CD4-positive, alpha-beta T cell treated with Interleukin-17A for 4 hours (primary cell): ENCODE results near the gene CIZ1.
A peak's percentile ranks its signal among the peaks of the same experiment; 100 is the strongest.

Source experiments
- DNase-seq: peaks from one replicate; pipeline ENCODE4 v3.0.0-alpha.2; 2020; ENCODE audit warnings: mixed read lengths

The CIZ1 gene

DNA sequence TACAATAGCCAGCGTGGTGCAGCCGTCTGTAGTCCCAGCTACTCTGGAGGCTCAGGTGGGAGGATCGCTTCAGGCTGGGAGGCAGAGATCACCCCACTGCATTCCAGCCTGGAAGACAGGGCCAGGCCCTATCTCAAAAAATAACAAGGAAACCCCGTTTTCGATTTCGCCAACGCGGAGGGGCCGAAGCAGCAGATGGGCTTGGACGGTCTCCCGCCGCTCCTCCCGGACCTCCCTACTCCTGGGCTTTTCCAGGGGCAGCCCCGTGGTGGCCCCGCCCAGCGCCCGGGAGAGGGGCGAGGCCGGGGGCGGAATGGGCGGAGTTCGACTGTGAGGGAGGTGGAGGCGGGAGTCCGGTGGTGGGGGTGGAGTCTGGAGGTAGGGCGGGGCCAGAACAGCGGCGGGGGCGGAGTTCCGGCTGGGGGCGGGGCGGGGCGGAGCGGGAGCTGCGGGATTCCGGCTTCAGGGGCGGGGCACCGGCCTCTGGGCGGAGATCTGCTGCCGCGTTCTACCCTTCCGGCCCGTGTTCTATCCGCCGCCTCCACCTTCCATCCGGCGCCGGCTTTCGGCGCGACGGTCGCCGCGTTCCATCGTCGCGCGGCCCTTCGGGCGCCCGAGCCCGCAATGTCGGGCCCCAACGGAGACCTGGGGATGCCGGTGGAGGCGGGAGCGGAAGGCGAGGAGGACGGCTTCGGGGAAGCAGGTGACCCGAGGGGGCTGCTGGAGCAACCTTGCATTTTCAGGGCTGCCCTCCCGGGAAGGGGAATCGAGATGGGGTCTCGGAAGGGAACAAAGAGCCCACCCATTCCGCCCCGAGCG lies 31.4 kb downstream of the CIZ1 start, which contains the start of gene BBLN:
TSS of gene BBLN (plus strand) at position 482 of the 819 bp plus-strand sequence. CDS start at position 625, 143 bp downstream.
- peak; percentile 98 for DNase-seq

DNA sequence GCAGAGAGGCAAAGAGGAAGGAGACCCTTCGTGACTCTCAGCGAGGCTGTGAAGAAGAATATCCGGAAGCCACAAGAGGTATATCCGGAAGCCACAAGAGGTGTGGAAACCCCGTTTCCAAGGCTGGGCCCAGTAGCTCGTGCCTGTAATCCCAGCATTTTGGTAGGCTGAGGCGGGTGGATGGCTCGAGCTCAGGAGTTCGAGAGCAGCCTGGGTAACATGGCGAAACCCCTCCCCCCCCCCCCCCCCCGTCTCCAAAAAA lies 31.9 kb downstream of the CIZ1 start:
- DNase-seq: peak; percentile 64

DNA sequence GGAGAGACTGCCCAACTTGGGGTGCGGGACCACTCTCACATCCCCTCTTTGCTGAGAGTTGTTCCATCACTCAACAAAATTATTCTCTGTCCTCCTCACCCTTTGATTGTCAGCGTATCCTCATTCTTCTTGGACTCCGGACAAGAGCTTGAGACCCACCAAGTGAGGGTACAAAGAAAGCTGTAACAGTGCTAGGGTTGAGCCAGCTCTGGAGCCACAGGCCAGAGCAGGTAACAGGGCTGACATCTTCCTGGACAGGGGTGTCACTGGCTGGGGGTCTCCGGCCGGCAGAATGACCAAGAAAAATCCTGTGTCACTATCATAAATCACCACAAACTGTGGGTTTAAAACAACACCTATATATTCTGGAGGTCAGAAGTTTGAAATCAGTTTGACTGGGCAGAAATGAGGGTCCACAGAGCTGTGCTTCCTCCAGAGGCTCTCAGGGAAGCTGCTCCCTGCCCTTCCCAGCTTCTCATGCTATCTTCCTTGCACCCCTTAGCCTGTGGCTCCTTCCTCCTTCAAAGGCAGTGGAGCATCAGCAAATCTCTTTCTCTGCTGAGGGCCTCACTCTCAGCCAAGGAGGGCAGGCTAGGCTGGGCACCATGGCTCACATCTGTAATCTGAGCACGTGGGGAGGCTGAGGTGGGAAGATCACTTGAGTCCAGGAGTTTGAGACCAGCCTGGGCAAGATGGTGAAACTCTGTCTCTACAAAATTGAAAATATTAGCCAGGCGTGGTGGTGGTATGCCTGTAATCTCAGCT lies 35.5 kb downstream of the CIZ1 start:
- no peak for DNase-seq

DNA sequence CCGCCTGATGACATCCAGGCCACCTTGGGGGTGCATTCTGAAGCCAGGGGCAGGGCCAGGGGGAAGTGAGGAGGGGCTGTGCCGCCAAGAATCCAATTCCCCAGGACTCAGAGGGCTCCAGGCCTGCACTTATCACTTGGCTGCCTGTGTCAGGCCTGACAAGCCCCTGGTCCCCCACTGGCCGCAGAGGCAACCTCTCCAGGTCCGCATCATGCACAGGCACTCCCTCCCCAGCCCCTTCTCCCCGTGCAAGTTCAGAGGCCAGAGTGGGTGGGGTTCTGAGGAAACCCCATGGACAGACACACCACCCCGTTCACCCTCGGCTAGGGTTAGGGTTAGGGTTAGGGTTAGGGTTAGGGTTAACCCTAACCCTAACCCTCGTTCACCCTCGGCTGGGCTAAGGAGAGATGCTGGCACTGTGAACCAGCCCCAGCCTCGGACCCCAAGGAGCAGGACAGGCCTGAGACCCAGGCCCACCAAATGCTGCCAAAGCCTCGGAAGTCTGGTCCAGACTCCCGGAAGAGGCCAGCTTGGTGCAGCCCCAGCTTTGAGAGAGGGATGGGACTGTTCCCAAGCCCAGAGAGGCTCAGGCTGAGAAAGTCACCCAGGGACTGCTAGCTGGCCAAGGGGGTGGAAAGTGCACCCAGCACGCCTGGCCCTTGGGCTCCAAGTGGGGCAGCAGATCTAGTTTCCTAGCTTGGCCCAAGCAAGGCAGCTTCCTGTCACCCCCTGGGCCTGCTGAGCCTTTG lies 37.3 kb downstream of the CIZ1 start:
- no peak for DNase-seq

DNA sequence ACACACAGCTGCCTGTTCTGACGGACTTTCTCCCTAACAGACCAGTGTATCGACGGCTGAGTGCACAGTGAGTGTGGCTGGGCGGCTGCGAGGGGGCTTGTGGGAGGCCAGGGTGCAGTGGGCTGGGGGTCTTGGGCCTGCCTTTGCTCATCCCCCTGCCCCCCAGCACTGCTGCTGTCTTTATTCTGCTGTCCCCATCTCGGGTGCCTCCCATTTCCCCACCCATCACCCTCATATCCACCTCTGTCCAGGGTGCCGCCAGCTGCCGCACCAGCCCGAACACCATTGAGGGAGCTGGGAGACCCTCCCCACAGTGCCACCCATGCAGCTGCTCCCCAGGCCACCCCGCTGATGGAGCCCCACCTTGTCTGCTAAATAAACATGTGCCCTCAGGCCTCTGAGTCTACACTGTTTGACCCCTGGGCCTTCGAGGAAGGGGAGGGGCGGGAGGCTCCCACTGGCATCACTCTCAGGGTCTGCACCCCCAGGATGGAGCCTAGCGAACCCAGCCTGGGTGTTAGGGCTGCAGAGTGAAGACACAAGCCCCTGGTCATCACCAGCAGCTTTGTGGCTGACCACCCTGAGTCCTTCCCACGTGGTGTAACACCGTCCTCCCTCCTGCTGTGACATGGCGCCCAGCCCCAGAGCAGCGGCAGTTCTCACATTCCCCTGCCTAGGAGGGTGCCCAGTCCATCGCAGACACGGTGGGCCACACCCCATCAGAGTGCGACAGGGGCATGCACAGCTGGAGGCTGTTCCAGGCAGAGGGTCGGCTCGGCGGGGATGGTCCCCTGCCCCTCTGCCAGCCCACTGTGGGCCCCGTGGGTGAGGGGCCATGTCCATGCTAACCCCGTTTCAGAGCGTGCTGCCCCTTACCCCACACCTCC lies 38.1 kb downstream of the CIZ1 start:
- no peak for DNase-seq

DNA sequence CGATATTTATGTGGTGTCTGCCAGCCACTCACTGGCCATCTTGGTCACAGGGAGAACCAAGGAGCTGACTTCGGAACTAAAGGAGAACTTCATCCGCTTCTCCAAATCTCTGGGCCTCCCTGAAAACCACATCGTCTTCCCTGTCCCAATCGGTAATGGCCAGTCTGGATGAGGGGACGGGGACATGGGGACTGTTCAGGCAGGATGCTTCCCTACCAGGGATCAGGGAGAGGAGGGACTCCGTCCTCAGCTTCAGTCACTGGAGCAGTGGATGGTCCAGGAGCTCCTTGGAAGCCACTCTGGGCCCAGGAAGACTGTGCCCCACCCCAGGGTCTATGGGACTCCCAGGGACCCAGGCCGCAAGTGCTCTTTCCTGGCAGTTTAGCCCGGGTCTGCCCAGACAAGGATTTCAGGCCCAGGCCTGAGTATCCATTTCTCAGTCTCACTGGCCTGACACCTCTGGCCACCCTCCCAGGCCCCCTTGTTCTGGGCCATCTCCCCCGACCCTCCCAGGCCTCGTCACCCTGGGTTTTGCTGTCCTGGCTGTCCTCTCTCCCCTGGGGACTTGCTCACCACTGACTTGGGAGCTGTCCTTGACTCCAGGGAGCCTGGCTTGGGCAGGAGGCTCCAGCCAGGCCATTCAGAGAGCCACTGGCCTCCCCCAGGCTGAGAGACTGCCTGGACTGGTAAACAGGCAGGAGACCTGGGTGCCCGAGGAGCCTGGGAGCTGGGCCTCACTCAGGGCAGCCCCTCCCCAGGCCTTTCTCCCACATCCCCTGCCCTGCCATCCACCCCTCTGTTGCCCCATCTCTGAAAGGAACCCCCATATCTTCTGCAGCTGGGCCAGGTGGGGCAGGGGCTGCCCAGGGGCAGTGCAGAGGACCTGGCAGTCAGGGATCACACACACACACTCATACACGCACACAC lies 39.0 kb downstream of the CIZ1 start:
- no peak for DNase-seq

DNA sequence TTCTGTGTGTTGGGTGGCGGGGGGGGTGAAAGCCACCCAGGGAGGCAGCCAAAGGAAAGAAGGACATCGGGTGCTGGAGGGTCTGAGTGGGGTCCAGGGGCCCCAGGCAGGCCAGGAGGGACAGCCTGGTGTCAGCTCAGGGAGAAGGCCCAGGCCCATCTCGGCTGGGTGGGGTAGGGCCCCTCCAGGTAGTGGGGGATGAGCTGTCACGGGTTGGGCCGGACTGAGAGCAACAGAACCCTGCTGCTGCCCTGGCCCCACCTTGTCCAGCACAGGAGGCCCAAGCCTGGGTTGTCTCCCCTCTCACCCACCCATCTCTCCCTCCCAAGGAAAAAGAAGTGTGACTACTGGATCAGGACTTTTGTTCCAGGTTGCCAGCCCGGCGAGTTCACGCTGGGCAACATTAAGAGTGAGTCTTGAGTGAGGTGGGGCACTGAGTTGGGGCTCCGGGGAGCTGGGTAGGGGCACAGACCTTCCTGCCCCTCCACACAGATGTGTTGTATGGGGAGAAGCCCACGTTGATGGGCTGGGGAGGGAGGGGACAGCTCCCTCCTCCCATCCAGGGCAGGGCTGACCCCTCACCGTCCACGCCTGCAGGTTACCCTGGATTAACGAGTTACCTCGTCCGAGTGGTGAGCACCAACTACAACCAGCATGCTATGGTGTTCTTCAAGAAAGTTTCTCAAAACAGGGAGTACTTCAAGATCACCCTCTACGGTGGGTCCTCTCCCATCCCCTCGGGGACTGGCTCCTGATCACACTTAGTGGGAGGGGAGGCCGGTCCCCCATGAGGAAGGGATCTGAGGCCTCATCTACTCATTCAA lies 39.9 kb downstream of the CIZ1 start:
- no peak for DNase-seq

DNA sequence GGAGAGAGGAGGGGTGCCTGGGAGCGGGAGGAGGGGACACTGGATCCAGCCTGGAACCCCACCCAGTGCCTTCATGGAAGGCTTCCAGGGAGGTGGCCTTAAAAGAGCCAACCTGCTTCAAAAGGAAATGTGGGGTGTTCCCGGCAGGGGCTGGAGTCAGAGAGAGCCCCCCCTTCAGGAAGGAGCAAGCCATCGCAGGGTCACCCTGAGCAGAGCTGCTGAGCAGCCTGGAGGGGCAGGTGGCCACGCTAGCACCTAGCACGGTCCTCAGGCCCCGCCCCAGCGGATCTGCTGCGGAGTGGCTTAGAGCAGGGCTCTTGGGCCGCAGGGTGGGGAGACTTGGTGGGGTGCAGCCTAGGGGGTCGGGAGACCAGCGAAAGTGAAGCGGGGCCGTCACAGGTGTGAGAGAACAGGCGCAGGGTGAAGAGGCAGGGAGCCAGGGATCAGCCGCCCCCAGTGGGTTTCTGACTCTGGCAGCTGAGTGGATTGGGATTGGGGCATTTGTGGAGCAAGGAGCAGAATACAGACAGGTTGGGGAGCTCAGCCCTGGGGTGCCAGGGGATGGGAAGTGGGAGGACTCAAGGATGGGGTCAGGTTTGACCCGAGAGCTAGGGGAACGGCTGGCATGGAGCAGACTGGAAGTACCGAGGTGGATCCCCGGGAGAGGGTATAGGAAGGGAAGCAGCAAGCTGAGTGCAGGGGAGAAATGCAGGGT lies 40.6 kb downstream of the CIZ1 start:
- peak; percentile 19 for DNase-seq

DNA sequence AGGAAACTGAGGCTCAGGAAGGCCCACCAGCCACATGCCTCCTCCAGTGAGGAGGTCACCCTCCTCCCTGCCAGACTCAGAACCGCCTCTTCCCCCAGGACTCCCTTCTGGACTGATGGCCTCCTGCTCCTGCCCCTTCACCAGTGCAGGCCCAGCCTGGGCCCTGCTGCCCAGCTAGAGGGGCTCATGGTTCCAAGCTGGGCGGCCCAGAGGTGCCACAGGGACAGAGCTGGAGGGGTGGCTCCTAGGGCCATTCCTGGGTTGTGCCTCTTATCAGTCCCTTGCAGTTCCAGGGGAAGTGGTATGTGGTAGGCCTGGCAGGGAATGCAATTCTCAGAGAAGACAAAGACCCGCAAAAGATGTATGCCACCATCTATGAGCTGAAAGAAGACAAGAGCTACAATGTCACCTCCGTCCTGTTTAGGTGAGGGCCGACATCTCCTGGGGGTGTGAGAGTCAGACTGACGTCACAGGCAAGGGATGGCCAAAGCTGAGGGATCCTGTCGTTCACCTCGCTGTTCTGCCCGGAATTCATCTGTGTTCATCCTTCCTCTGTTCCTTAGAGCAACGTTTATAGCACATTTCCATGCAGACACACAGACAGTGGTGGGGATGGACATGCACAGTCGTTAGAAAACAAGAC lies 41.3 kb downstream of the CIZ1 start:
- no peak for DNase-seq

DNA sequence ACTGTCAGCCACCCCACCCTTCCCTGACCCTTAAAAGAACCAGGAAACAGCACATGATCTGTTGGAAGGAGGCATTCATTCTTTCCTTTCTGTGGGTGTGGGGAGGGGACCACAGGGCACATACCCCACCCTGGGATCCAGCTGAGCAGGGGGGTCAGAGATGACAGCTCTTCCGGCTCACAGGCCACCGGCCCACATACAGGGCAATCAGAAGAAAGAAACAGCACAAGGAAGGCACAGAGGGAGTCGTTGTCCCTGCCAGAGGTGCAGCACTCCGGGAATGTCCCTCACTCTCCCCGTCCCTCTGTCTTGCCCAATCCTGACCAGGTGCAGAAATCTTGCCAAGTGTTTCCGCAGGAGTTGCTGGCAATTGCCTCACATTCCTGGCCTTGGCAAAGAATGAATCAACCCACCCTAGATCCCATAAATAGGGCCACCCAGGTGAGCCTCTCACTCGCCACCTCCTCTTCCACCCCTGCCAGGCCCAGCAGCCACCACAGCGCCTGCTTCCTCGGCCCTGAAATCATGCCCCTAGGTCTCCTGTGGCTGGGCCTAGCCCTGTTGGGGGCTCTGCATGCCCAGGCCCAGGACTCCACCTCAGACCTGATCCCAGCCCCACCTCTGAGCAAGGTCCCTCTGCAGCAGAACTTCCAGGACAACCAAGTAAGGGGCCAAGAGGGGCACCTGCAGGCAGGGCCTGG lies 42.2 kb downstream of the CIZ1 start, which contains the start of gene LCN2:
TSS of gene LCN2 (plus strand) at position 453 of the 701 bp plus-strand sequence. CDS start at position 526, 73 bp downstream.
- no peak for DNase-seq

DNA sequence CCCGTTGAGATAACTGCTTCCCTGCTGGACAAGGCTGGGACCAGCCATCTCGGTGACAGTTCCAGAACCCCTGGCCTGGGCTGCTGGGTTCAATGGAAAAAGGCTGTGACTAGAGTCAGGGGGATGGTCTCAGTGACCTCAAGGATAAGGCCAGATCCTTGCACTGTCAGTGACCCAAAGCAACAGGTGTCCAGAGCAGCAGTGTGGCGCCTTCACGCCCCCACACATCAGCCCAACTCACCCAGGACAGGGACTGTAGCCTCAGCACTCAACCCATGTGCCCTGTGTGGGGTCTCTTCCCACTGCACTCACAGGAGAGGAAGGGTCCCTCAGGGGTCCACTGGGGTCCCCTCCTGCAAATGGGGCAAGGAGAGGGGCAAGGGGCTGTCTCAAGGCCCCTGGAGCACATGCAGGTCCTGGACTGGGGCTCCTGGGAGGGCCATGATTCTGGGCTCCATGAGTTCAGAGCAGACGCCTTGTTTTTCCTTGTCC lies 42.8 kb downstream of the CIZ1 start:
- DNase-seq: no peak

DNA sequence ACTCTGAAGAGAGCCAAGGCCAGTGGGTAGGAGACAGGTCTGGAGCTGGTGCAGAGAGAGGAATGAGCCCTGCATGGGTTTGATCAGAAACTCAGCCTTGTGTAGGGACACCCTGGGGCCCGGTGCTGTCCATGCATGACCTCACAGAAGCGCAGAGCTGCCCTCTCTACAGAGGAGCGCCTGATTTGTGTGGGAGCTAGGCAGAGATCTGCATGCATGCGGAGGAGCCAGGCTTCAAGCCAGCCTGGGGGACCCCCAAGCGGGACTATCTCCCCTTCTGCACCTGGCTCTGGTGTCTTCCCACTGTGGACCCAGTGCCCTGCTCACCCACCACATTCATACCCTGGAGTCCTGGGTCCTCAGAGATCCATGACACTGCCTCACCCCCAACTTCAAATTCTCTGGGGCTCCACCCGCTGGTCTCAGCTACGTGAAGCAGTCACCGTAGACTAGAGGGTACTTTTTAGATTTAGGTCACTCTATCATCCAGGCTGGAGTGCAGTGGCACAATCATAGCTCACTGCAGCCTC lies 44.7 kb downstream of the CIZ1 start:
- DNase-seq: no peak

DNA sequence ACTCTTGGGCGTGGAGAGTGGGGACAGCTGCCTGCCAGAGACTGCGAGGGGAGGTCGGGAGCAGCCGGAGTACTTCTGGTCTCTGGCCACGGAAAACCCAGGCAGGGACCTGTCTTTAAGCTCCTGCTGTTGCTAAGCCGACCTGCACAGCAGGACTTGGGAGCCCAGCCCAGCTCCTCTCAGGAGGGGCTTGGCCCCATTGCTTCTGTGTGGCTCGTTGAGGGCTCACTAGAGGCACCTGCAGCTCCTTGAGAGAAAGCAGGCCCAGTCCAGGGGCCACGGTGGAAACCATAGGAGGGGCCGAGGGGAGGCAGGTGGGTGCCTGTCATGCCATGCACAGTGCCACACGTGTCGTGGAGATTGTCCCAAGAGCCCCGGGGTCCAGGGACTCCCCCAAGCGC lies 45.4 kb downstream of the CIZ1 start:
- DNase-seq: no peak

DNA sequence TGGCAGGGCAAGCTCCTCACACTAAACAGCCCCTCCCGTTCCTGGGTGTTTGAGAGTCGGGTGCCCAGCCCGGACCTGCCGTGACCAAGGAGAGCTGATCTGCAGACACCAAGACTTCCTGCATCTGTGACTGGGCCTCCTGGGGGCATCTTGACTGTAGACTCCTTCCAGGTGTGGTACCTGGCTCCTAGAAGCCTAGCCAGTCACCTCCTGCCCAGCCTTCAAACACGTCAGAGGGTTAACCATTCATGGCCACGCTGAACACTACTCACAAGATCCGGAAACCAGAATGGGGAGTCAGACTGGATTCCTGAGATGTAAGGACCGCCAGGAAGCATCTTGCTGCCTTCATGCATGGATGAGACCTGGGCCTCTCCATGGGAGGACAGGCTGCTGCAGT lies 45.8 kb downstream of the CIZ1 start:
- no peak for DNase-seq

DNA sequence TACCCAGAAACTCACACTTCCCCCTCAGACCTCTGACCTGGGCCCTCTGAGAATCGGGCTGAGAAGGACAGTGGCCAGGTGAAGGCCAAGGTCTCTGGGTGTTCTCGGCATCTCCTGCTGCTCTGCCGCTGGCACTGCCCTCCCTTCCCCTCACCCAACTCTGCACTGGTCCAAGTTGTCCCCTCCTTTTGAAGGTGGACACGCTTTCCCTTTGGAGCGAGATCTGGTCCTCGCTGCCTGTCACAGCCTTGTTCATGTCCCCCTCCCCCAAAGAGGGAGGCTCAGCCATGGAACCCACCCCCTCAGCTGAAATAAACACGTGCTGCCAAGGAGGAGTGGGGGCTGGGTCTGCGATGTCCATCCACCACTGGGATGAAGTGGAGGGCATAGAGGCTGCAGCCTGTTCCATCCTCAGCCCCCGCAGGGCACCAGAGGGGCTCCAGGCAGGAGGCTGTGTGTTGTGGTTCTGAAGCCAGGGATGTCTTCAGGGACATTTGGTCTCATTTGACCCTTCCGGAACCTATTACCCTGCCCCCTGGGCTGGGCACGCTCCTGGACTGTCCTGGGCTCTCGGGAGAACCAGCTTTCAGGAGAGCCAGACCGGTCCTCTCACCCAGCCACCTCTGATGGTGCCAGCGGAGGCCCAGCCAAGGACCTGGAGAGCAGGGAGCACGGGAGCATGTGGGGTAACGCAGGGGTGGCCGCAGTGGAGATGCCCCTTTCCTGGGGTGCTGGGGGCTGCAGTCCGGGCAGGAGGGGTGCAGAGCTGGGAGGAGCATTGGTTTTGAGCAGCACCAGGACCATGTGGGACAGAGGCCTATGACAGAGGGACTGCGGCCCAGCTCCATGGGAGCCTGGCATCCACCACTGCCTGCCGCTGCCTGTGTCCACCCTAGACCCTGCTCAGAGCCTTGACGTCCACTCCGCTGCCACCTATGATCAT lies 46.9 kb downstream of the CIZ1 start:
- no peak for DNase-seq

DNA sequence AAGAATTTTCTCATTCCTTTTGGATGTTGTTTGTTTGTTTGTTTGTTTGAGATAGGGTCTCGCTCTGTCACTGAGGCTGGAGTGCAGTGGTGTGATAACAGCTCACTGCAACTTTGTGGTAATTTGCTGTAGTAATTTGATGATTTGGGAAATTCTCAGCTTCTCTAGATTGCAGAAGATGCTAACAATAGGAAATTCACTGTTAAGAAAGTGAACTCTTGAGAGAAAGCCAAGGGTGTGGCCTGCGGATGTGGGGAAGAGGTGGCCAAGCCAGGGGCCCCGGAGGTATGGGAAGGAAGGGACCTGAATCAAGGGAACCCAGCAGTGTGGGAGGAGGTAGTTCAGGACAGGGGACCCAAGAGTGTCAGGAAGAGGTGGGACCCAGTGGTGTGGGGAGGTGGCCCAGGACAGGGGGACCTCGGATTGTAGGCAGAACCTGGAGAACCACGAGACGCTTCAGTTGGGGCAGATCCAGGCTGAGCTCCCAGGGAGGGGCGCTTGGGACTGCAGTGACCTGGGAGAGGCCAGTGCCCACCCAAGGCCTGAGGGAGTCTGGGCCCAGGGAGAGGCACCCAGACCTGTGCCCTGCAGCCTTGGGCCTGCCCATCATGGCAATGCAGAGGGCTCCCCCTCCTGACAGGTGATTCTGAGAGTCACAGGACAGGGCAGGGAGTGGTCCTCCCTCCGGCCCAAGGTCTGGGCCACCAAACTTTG lies 47.7 kb downstream of the CIZ1 start:
- no peak for DNase-seq
